ENCODE data around the gene DIP2C. TPM values are rescaled to one million over a fixed set of nuclear protein-coding genes. Genes with fewer than 3 reads are reported as not detected.

DIP2C gene
- total and polyA plus RNA-seq, 7 experiments from 2014 or later, result 1.1 to 8.7 (median 4.5) TPM

- CTCF ChIA-PET, result no interaction called here
- POLR2A ChIA-PET, result no interaction called here
- no peak overlapping the region for H3K27ac Mint-ChIP-seq
- no peaks in the 10 kb centered on the region for H3K36me3 Mint-ChIP-seq
- H3K9me3 Mint-ChIP-seq, result peaks cover 0 to 6% (median 1%) of the 10 kb centered on the region in 11 donors
- no peaks in the 10 kb centered on the region for H3K27me3 ChIP-seq (ENCODE audit: control insufficient read depth in 2 of 2, insufficient read depth in 2 of 2, low read length in 2 of 2)
- H3K27ac ChIP-seq (ENCODE audit: low read depth, low read length), result no peak overlapping the region
- H3K4me3 ChIP-seq (ENCODE audit: low read length), result no peak overlapping the region
- H3K4me1 Mint-ChIP-seq, result peaks cover 0 to 13% (median 4%) of the 10 kb centered on the region in 7 donors
- no peaks in the 10 kb centered on the region for H3K4me1 ChIP-seq (ENCODE audit: control insufficient read depth in 2 of 2, insufficient read depth in 2 of 2, low read length in 2 of 2)
- no peaks in the 10 kb centered on the region for H3K9me3 ChIP-seq (ENCODE audit: control insufficient read depth in 2 of 3, low read length in 3 of 3)
- peaks cover 26 to 39% (median 35%) of the 10 kb centered on the region in 5 donors for H3K27me3 Mint-ChIP-seq
- ATAC-seq, result no peak
- intact Hi-C loops (cut with micrococcal nuclease), result no loop called here
- DNase-seq, result no peak
- H3K36me3 ChIP-seq (ENCODE audit: control insufficient read depth in 2 of 3, insufficient read depth in 3 of 3, low read length in 3 of 3), result no peaks in the 10 kb centered on the region
- H3K4me3 Mint-ChIP-seq, result no peak overlapping the region
These were observed 3.9 kb downstream of the DIP2C start for GRCh38 chr10:685613-686012.

- H3K4me1 Mint-ChIP-seq, result peaks cover 0 to 11% (median 0%) of the 10 kb centered on the region in 7 donors
- no peak overlapping the region for H3K27ac ChIP-seq (ENCODE audit: low read depth, low read length)
- peaks cover 0 to 6% (median 1%) of the 10 kb centered on the region in 11 donors for H3K9me3 Mint-ChIP-seq
- ChIA-PET CTCF (no interaction called here), POLR2A (no interaction called here)
- H3K36me3 ChIP-seq (ENCODE audit: control insufficient read depth in 2 of 3, insufficient read depth in 3 of 3, low read length in 3 of 3), result no peaks in the 10 kb centered on the region
- H3K9me3 ChIP-seq (ENCODE audit: control insufficient read depth in 2 of 3, low read length in 3 of 3), result no peaks in the 10 kb centered on the region
- no peak overlapping the region for H3K4me3 Mint-ChIP-seq
- H3K27me3 Mint-ChIP-seq, result peaks cover 18 to 34% (median 30%) of the 10 kb centered on the region in 5 donors
- no peaks in the 10 kb centered on the region for H3K4me1 ChIP-seq (ENCODE audit: control insufficient read depth in 2 of 2, insufficient read depth in 2 of 2, low read length in 2 of 2)
- H3K36me3 Mint-ChIP-seq, result no peaks in the 10 kb centered on the region
- no peak overlapping the region for H3K4me3 ChIP-seq (ENCODE audit: low read length)
- H3K27me3 ChIP-seq (ENCODE audit: control insufficient read depth in 2 of 2, insufficient read depth in 2 of 2, low read length in 2 of 2), result no peaks in the 10 kb centered on the region
- no peak for ATAC-seq
- H3K27ac Mint-ChIP-seq, result no peak overlapping the region
- no peak for DNase-seq
- intact Hi-C loops (cut with micrococcal nuclease), result no loop called here
These were observed 5.9 kb downstream of the DIP2C start for GRCh38 chr10:683448-684071.

GRCh38 chr10:682931-683447 is 6.5 kb downstream of the DIP2C start:
- Mint-ChIP-seq H3K27me3 (peaks cover 12 to 29% (median 25%) of the 10 kb centered on the region in 5 donors), H3K4me1 (peaks cover 0 to 5% (median 0%) of the 10 kb centered on the region in 7 donors), H3K36me3 (no peaks in the 10 kb centered on the region), H3K27ac (no peak overlapping the region), H3K4me3 (no peak overlapping the region), H3K9me3 (peaks cover 0 to 6% (median 1%) of the 10 kb centered on the region in 11 donors)
- Histone ChIP-seq H3K9me3 (ENCODE audit: control insufficient read depth in 2 of 3, low read length in 3 of 3) (no peaks in the 10 kb centered on the region), H3K36me3 (ENCODE audit: control insufficient read depth in 2 of 3, insufficient read depth in 3 of 3, low read length in 3 of 3) (no peaks in the 10 kb centered on the region), H3K4me3 (ENCODE audit: low read length) (no peak overlapping the region), H3K4me1 (ENCODE audit: control insufficient read depth in 2 of 2, insufficient read depth in 2 of 2, low read length in 2 of 2) (no peaks in the 10 kb centered on the region), H3K27ac (ENCODE audit: low read depth, low read length) (no peak overlapping the region), H3K27me3 (ENCODE audit: control insufficient read depth in 2 of 2, insufficient read depth in 2 of 2, low read length in 2 of 2) (no peaks in the 10 kb centered on the region)
- DNase-seq (no peak), ATAC-seq (no peak)
- POLR2A ChIA-PET, result no interaction called here
- intact Hi-C loops (cut with micrococcal nuclease), result no loop called here
- CTCF ChIA-PET, result no interaction called here

- no peaks in the 10 kb centered on the region for H3K36me3 Mint-ChIP-seq
- H3K4me3 Mint-ChIP-seq, result no peak overlapping the region
- no peak for ATAC-seq
These were observed 7.7 kb downstream of the DIP2C start for GRCh38 chr10:681670-682318.

DNA sequence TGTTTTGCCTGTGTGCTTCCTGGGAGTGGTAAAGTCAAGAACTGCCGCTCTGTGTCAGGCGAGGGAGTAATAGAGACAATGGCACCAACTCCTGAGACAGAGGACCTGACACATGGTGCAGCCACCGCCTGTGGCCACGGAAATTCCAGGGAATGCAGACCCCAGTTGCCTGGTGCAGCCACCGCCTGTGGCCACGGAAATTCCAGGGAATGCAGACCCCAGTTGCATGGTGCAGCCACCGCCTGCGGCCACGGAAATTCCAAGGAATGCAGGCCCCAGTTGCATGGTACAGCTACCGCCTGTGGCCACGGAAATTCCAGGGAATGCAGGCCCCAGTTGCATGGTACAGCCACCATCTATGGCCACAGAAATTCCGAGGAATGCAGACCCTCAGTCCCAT is 8.7 kb downstream of the DIP2C start:
- ChIA-PET CTCF (no interaction called here), POLR2A (no interaction called here)
- Histone ChIP-seq H3K4me1 (ENCODE audit: control insufficient read depth in 2 of 2, insufficient read depth in 2 of 2, low read length in 2 of 2) (no peaks in the 10 kb centered on the region), H3K9me3 (ENCODE audit: control insufficient read depth in 2 of 3, low read length in 3 of 3) (no peaks in the 10 kb centered on the region), H3K27ac (ENCODE audit: low read depth, low read length) (no peak overlapping the region), H3K27me3 (ENCODE audit: control insufficient read depth in 2 of 2, insufficient read depth in 2 of 2, low read length in 2 of 2) (no peaks in the 10 kb centered on the region), H3K36me3 (ENCODE audit: control insufficient read depth in 2 of 3, insufficient read depth in 3 of 3, low read length in 3 of 3) (no peaks in the 10 kb centered on the region), H3K4me3 (ENCODE audit: low read length) (no peak overlapping the region)
- ATAC-seq, result no peak
- DNase-seq, result no peak
- Mint-ChIP-seq H3K9me3 (peaks cover 0 to 6% (median 1%) of the 10 kb centered on the region in 11 donors), H3K36me3 (no peaks in the 10 kb centered on the region), H3K27me3 (peaks cover 2 to 16% (median 10%) of the 10 kb centered on the region in 5 donors), H3K4me3 (no peak overlapping the region), H3K4me1 (peaks cover 0 to 1% (median 0%) of the 10 kb centered on the region in 7 donors), H3K27ac (no peak overlapping the region)
- intact Hi-C loops (cut with micrococcal nuclease), result no loop called here

More at GRCh38 chr10:681670-682318, 7.7 kb downstream of the DIP2C start:
- H3K27me3 Mint-ChIP-seq, result peaks cover 2 to 17% (median 14%) of the 10 kb centered on the region in 5 donors
- Histone ChIP-seq H3K27me3 (ENCODE audit: control insufficient read depth in 2 of 2, insufficient read depth in 2 of 2, low read length in 2 of 2) (no peaks in the 10 kb centered on the region), H3K36me3 (ENCODE audit: control insufficient read depth in 2 of 3, insufficient read depth in 3 of 3, low read length in 3 of 3) (no peaks in the 10 kb centered on the region), H3K4me1 (ENCODE audit: control insufficient read depth in 2 of 2, insufficient read depth in 2 of 2, low read length in 2 of 2) (no peaks in the 10 kb centered on the region), H3K9me3 (ENCODE audit: control insufficient read depth in 2 of 3, low read length in 3 of 3) (no peaks in the 10 kb centered on the region), H3K27ac (ENCODE audit: low read depth, low read length) (no peak overlapping the region), H3K4me3 (ENCODE audit: low read length) (no peak overlapping the region)
- H3K4me1 Mint-ChIP-seq, result peaks cover 0 to 1% (median 0%) of the 10 kb centered on the region in 7 donors
- H3K27ac Mint-ChIP-seq, result no peak overlapping the region
- intact Hi-C loops (cut with micrococcal nuclease), result no loop called here
- H3K9me3 Mint-ChIP-seq, result peaks cover 0 to 6% (median 1%) of the 10 kb centered on the region in 11 donors
- DNase-seq, result no peak
- ChIA-PET POLR2A (no interaction called here), CTCF (no interaction called here)

DNA sequence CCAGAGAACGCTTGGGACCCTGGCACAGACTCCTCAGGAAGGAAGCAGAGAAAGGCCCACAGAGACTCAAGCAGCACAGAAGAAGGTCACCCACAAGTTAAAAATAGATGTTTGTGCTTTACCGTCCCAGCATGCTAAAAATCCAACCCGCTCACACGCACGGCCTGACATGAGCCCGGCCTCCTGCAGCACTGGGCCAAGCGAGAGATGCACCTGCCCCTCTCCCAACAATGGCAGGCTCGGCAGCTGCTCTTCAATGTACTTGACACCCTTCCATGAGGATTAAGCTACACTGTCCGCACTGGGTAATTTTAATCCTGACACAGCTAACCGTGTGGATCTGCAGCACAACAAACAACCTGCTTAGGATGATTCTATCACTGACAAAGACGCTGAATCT is 9.3 kb downstream of the DIP2C start:
- ChIA-PET POLR2A (no interaction called here), CTCF (no interaction called here)
- Histone ChIP-seq H3K4me1 (ENCODE audit: control insufficient read depth in 2 of 2, insufficient read depth in 2 of 2, low read length in 2 of 2) (no peaks in the 10 kb centered on the region), H3K36me3 (ENCODE audit: control insufficient read depth in 2 of 3, insufficient read depth in 3 of 3, low read length in 3 of 3) (no peaks in the 10 kb centered on the region), H3K27ac (ENCODE audit: low read depth, low read length) (no peak overlapping the region), H3K4me3 (ENCODE audit: low read length) (no peak overlapping the region), H3K9me3 (ENCODE audit: control insufficient read depth in 2 of 3, low read length in 3 of 3) (no peaks in the 10 kb centered on the region), H3K27me3 (ENCODE audit: control insufficient read depth in 2 of 2, insufficient read depth in 2 of 2, low read length in 2 of 2) (no peaks in the 10 kb centered on the region)
- Mint-ChIP-seq H3K27ac (no peak overlapping the region), H3K27me3 (peaks cover 6 to 16% (median 10%) of the 10 kb centered on the region in 5 donors), H3K9me3 (peaks cover 0 to 6% (median 0%) of the 10 kb centered on the region in 11 donors), H3K4me3 (no peak overlapping the region), H3K36me3 (no peaks in the 10 kb centered on the region), H3K4me1 (peaks cover 0 to 1% (median 0%) of the 10 kb centered on the region in 7 donors)
- ATAC-seq, result no peak
- no peak for DNase-seq
- intact Hi-C loops (cut with micrococcal nuclease), result no loop called here
